HepG2 (cell line): ENCODE data around the gene CLDN14. TPM values are rescaled to one million over a fixed set of nuclear protein-coding genes. Genes with fewer than 3 reads are reported as not detected.

Experiments
- ASH2L ChIP-seq: fragments of 300-600, 200-600 bp; sonication (generic); IDR thresholded peaks from 2 replicates; pipeline ENCODE4 v1.7.0; 2017; ENCODE audit warnings: low read depth, mild to moderate bottlenecking, moderate library complexity, mixed read lengths, low read length; ENCODE audit not compliant: insufficient read length
- ATF1 ChIP-seq: IDR thresholded peaks from 2 replicates; pipeline ENCODE4 v1.6.1; 2016; ENCODE audit warnings: mild to moderate bottlenecking, control low read depth
- HBP1 ChIP-seq: IDR thresholded peaks from 2 replicates; pipeline ENCODE4 v1.6.1; 2016; ENCODE audit warnings: low read depth, control low read depth
- THYN1 ChIP-seq: sonication (generic); formaldehyde crosslinking; IDR thresholded peaks from 2 replicates; pipeline ENCODE4 v1.8.1; 2023; ENCODE audit warnings: low read depth, mild to moderate bottlenecking, moderate library complexity, missing genetic modification reagents, borderline replicate concordance
- TRAFD1 ChIP-seq: sonication (generic); formaldehyde crosslinking; IDR thresholded peaks from 2 replicates; pipeline ENCODE4 v1.5.1; 2020; ENCODE audit warnings: missing genetic modification reagents, mild to moderate bottlenecking, borderline replicate concordance
- ZBTB21 ChIP-seq: sonication (generic); formaldehyde crosslinking; IDR thresholded peaks from 2 replicates; pipeline ENCODE4 v1.4.0; 2020; ENCODE audit warnings: missing genetic modification reagents
- ZBTB7A ChIP-seq: sonication (generic); formaldehyde crosslinking; IDR thresholded peaks from 2 replicates; pipeline ENCODE4 v1.8.0; 2022; ENCODE audit warnings: mild to moderate bottlenecking, missing genetic modification reagents
- ZFAT ChIP-seq: sonication (generic); formaldehyde crosslinking; conservative IDR thresholded peaks from 2 replicates; pipeline ENCODE4 v1.8.1; 2023; ENCODE audit warnings: missing genetic modification reagents, inconsistent platforms
- ZFP36 ChIP-seq: fragments of 150-350 bp; IDR thresholded peaks from 2 replicates; pipeline ENCODE4 v1.6.1; 2018; ENCODE audit warnings: borderline replicate concordance, low read length, low read depth; ENCODE audit not compliant: partially characterized antibody
- ZFP62 ChIP-seq: sonication (generic); formaldehyde crosslinking; IDR thresholded peaks from 2 replicates; pipeline ENCODE4 v1.4.0; 2020; ENCODE audit warnings: missing genetic modification reagents
- ZFX ChIP-seq: sonication (generic); formaldehyde crosslinking; IDR thresholded peaks from 2 replicates; pipeline ENCODE4 v1.4.0; 2020; ENCODE audit warnings: mild to moderate bottlenecking, low read depth, missing genetic modification reagents, moderate library complexity
- ZKSCAN1 ChIP-seq: fragments of 150-350 bp; IDR thresholded peaks from 2 replicates; pipeline ENCODE4 v1.6.1; 2014; ENCODE audit warnings: low read length
- ZNF589 ChIP-seq: sonication (generic); formaldehyde crosslinking; conservative IDR thresholded peaks from 2 replicates; pipeline ENCODE4 v1.8.0; 2022; ENCODE audit warnings: mild to moderate bottlenecking, moderate library complexity, missing genetic modification reagents
- ZNF724P ChIP-seq: sonication (generic); formaldehyde crosslinking; IDR thresholded peaks from 2 replicates; pipeline ENCODE4 v1.8.0; 2022; ENCODE audit warnings: missing genetic modification reagents, borderline replicate concordance
- ZNF766 ChIP-seq: sonication (generic); formaldehyde crosslinking; IDR thresholded peaks from 2 replicates; pipeline ENCODE4 v1.5.0; 2020; ENCODE audit warnings: missing genetic modification reagents, borderline replicate concordance
- polyA plus RNA-seq, 8 experiments: library from polyadenylated mRNA; depleted of rRNA in 3 of 8; stranded (reverse) in 7 of 8; unstranded in 1 of 8; fragments of >200 nt; fragmentation: Illumina TruSeq in 4 of 8; extraction: Trizol in 4 of 8; gene quantifications; 2 replicates each; pipeline versions ENCODE4 v1.2.1 to v1.2.3, GENCODE V29; 2011 to 2016; ENCODE audit warnings: low read depth in 4 of 8, missing spikeins in 1 of 8, mixed read lengths in 1 of 8; ENCODE audit not compliant: insufficient read depth in 1 of 8
- total RNA-seq, 5 experiments: library from RNA; depleted of rRNA; stranded (reverse); fragments of >200 nt; fragmentation: Illumina TruSeq; extraction: Trizol; gene quantifications; 2 replicates each; pipeline ENCODE4 v1.2.3, GENCODE V29; 2016; ENCODE audit warnings: low read depth in 1 of 5
- TF ChIP-seq, protein P1 (sequence below): sonication (generic); formaldehyde crosslinking; IDR thresholded peaks from 2 replicates; pipeline ENCODE4 v1.9.0; 2021; ENCODE audit warnings: missing genetic modification reagents, borderline replicate concordance
- TF ChIP-seq, protein P2 (sequence below): sonication (generic); formaldehyde crosslinking; conservative IDR thresholded peaks from 2 replicates; pipeline ENCODE4 v1.8.0; 2022; ENCODE audit warnings: low read depth, missing genetic modification reagents
- TF ChIP-seq, protein P3 (sequence below): sonication (generic); formaldehyde crosslinking; IDR thresholded peaks from 2 replicates; pipeline ENCODE4 v1.5.0; 2020; ENCODE audit warnings: missing genetic modification reagents

Gene CLDN14
- total and polyA plus RNA-seq, 2 of the 13 experiments (the other 11 are each of a cell fraction or from before 2014, with no cell fraction given), result 1.1 to 1.4 TPM

GRCh38 chr21:36479415-36480402 lies at the start of gene CLDN14 (continued):
- TF ChIP-seq ATF1 (CRISPR knock-in tag), result 0 out of 2 replicates have a peak, but pooled peaks have one; percentile 32
- no peak for TF ChIP-seq ZFP62
- no peak; the same call in 1 of the 2 replicates for TF ChIP-seq ZBTB7A (CRISPR knock-in tag)
- no peak; the same call in 1 of the 2 replicates for TF ChIP-seq ZNF589 (CRISPR knock-in tag)
- 0 out of 2 replicates have a peak, but pooled peaks have one; percentile 68 for TF ChIP-seq ZNF724P (CRISPR knock-in tag)
- peak; percentile 81 for TF ChIP-seq ZFX (CRISPR knock-in tag)
- TF ChIP-seq ZFAT, result no peak
- TF ChIP-seq ZFP36, result no peak
- peak; percentile 39; the same call in 1 of the 2 replicates for TF ChIP-seq ZKSCAN1
- TF ChIP-seq ASH2L, result peak; percentile 88
- TF ChIP-seq, protein P1, sequence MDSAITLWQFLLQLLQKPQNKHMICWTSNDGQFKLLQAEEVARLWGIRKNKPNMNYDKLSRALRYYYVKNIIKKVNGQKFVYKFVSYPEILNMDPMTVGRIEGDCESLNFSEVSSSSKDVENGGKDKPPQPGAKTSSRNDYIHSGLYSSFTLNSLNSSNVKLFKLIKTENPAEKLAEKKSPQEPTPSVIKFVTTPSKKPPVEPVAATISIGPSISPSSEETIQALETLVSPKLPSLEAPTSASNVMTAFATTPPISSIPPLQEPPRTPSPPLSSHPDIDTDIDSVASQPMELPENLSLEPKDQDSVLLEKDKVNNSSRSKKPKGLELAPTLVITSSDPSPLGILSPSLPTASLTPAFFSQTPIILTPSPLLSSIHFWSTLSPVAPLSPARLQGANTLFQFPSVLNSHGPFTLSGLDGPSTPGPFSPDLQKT (CRISPR knock-in tag), result no peak
- TF ChIP-seq ZBTB21, result peak; percentile 6; the same call in 1 of the 2 replicates
- TF ChIP-seq ZNF766 (CRISPR knock-in tag), result peak; percentile 61; the same call in 1 of the 2 replicates
- TF ChIP-seq TRAFD1, result peak; percentile 97; the same call in 1 of the 2 replicates
- TF ChIP-seq, protein P2, sequence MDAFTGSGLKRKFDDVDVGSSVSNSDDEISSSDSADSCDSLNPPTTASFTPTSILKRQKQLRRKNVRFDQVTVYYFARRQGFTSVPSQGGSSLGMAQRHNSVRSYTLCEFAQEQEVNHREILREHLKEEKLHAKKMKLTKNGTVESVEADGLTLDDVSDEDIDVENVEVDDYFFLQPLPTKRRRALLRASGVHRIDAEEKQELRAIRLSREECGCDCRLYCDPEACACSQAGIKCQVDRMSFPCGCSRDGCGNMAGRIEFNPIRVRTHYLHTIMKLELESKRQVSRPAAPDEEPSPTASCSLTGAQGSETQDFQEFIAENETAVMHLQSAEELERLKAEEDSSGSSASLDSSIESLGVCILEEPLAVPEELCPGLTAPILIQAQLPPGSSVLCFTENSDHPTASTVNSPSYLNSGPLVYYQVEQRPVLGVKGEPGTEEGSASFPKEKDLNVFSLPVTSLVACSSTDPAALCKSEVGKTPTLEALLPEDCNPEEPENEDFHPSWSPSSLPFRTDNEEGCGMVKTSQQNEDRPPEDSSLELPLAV, result no peak
- no peak for TF ChIP-seq HBP1 (CRISPR knock-in tag)
- no peak for TF ChIP-seq THYN1 (CRISPR knock-in tag)
- TF ChIP-seq, protein P3, sequence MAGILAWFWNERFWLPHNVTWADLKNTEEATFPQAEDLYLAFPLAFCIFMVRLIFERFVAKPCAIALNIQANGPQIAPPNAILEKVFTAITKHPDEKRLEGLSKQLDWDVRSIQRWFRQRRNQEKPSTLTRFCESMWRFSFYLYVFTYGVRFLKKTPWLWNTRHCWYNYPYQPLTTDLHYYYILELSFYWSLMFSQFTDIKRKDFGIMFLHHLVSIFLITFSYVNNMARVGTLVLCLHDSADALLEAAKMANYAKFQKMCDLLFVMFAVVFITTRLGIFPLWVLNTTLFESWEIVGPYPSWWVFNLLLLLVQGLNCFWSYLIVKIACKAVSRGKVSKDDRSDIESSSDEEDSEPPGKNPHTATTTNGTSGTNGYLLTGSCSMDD (CRISPR knock-in tag), result no peak
